H1 (cell line): ENCODE data around the gene SCGB1A1. TPM values are rescaled to one million over a fixed set of nuclear protein-coding genes. Genes with fewer than 3 reads are reported as not detected.
A peak's percentile ranks its signal among the peaks of the same experiment; 100 is the strongest.

Source experiments
- CTCF ChIA-PET: fragments of 300-600 bp; sonication (Branson Sonifier 250); formaldehyde crosslinking; loops from one replicate; lab custom pipeline; 2021; ENCODE audit not compliant: partially characterized antibody; lab: Charles Lee
- POLR2A ChIA-PET: fragments of 300-600 bp; sonication (Branson Sonifier 250); formaldehyde crosslinking; loops from one replicate; lab custom pipeline; 2021; ENCODE audit warnings: inconsistent platforms; ENCODE audit not compliant: partially characterized antibody; lab: Charles Lee
- DNase-seq, 2 experiments: peaks; one replicate each; pipeline versions ENCODE4 v3.0.0 to v3.0.0-alpha.2; 2010 to 2022; ENCODE audit warnings: low spot score in 2 of 2, low read depth in 1 of 2, mixed read lengths in 1 of 2
- FAIRE-seq: peaks from 2 replicates; lab custom pipeline; 2011; peaks lifted over from hg19 to GRCh38; lab: Jason Lieb, UNC
- H2AFZ ChIP-seq: 2 replicates; pipeline ENCODE4 v1.8.1; 2012; ENCODE audit warnings: low read length, inconsistent platforms
- H2AK5ac ChIP-seq: 2 replicates; pipeline ENCODE4 v1.6.1; 2013; ENCODE audit warnings: low read depth, low read length
- H2BK120ac ChIP-seq: replicated peaks from 2 replicates; pipeline ENCODE3; 2013; ENCODE audit warnings: low read depth, low read length, inconsistent platforms
- H2BK12ac ChIP-seq: 2 replicates; pipeline ENCODE4 v1.6.1; 2013; ENCODE audit warnings: low read depth, low read length
- H2BK15ac ChIP-seq: 2 replicates; pipeline ENCODE4 v1.6.1; 2013; ENCODE audit warnings: low read length
- H2BK20ac ChIP-seq: 2 replicates; pipeline ENCODE4 v1.6.1; 2013; ENCODE audit warnings: low read length
- H2BK5ac ChIP-seq: 2 replicates; pipeline ENCODE4 v1.6.1; 2013; ENCODE audit warnings: low read depth, low read length
- H3K14ac ChIP-seq: 2 replicates; pipeline ENCODE4 v1.6.1; 2013; ENCODE audit warnings: inconsistent platforms; ENCODE audit not compliant: insufficient read length
- H3K18ac ChIP-seq: 2 replicates; pipeline ENCODE4 v1.6.1; 2013; ENCODE audit warnings: low read length; ENCODE audit errors: extremely low read depth
- H3K23ac ChIP-seq: 2 replicates; pipeline ENCODE4 v1.6.1; 2013; ENCODE audit warnings: inconsistent platforms; ENCODE audit not compliant: insufficient read length
- H3K23me2 ChIP-seq: 2 replicates; pipeline ENCODE4 v1.6.1; 2013; ENCODE audit warnings: low read depth, low read length
- H3K27ac ChIP-seq: 2 replicates; pipeline ENCODE4 v1.6.1; 2011; ENCODE audit warnings: low read depth, low read length, inconsistent platforms
- H3K27me3 ChIP-seq, 4 experiments: replicated peaks in 1 of 4; 1 replicate in 1 of 4; 2 replicates in 3 of 4; pipeline versions ENCODE4 v1.6.1 to v1.8.1; 2011 to 2013; ENCODE audit warnings: low read length in 3 of 4, mild to moderate bottlenecking in 3 of 4, inconsistent platforms in 2 of 4, mixed read lengths in 2 of 4, moderate library complexity in 1 of 4; ENCODE audit not compliant: control insufficient read depth in 3 of 4, insufficient read depth in 3 of 4; ENCODE audit errors: extremely low read depth in 1 of 4
- H3K36me3 ChIP-seq, 4 experiments: 2 replicates each; pipeline versions ENCODE4 v1.6.1 to v1.8.1; 2011 to 2013; ENCODE audit warnings: mild to moderate bottlenecking in 4 of 4, low read length in 3 of 4, moderate library complexity in 2 of 4, control low read depth in 1 of 4, inconsistent platforms in 1 of 4; ENCODE audit not compliant: insufficient read depth in 4 of 4, control insufficient read depth in 2 of 4
- H3K4ac ChIP-seq: replicated peaks from 2 replicates; pipeline ENCODE3; 2013; ENCODE audit warnings: low read length, low read depth, mixed read lengths, inconsistent platforms; ENCODE audit not compliant: insufficient read length
- H3K4me1 ChIP-seq, 4 experiments: replicated peaks in 1 of 4; 1 replicate in 1 of 4; 2 replicates in 3 of 4; pipeline versions ENCODE4 v1.6.1 to v1.8.1; 2011 to 2013; ENCODE audit warnings: low read length in 3 of 4, inconsistent platforms in 2 of 4, mixed read lengths in 1 of 4; ENCODE audit not compliant: insufficient read depth in 4 of 4, control insufficient read depth in 3 of 4
- H3K4me2 ChIP-seq, 2 experiments: 2 replicates each; pipeline versions ENCODE4 v1.6.1 to v1.8.1; 2011 to 2013; ENCODE audit warnings: low read depth in 2 of 2, low read length in 2 of 2, control low read depth in 1 of 2, inconsistent platforms in 1 of 2, mild to moderate bottlenecking in 1 of 2; ENCODE audit not compliant: insufficient read depth in 1 of 2
- H3K4me3 ChIP-seq, 4 experiments: fragments of 200-600, 300-600 bp in 1 of 4; sonication (generic), shearing (Covaris generic), sonication (Bioruptor Twin) in 1 of 4; 2 replicates each; pipeline versions ENCODE4 v1.5.1 to v1.8.1; 2011 to 2016; ENCODE audit warnings: low read length in 4 of 4, low read depth in 3 of 4, control low read depth in 2 of 4, inconsistent platforms in 2 of 4, mild to moderate bottlenecking in 2 of 4, mixed read lengths in 1 of 4, moderate library complexity in 1 of 4; ENCODE audit not compliant: insufficient read depth in 2 of 4; ENCODE audit errors: extremely low read depth in 1 of 4
- H3K56ac ChIP-seq: replicated peaks from 2 replicates; pipeline ENCODE3; 2013; ENCODE audit warnings: low read depth, mild to moderate bottlenecking, mixed read lengths, low read length, inconsistent platforms; ENCODE audit not compliant: insufficient read length
- H3K79me1 ChIP-seq: 2 replicates; pipeline ENCODE4 v1.6.1; 2013; ENCODE audit warnings: low read depth, low read length, control low read depth
- H3K79me2 ChIP-seq, 2 experiments: 2 replicates each; pipeline versions ENCODE4 v1.6.1 to v1.8.1; 2012 to 2013; ENCODE audit warnings: low read length in 2 of 2, mild to moderate bottlenecking in 2 of 2, inconsistent platforms in 1 of 2; ENCODE audit not compliant: insufficient read depth in 2 of 2, control insufficient read depth in 1 of 2
- H3K9ac ChIP-seq, 4 experiments: replicated peaks in 1 of 4; 1 replicate in 1 of 4; 2 replicates in 3 of 4; pipeline versions ENCODE4 v1.6.1 to v1.8.1; 2011 to 2013; ENCODE audit warnings: low read depth in 3 of 4, low read length in 3 of 4, control low read depth in 2 of 4, mild to moderate bottlenecking in 2 of 4, moderate library complexity in 2 of 4, inconsistent platforms in 1 of 4; ENCODE audit errors: extremely low read depth in 1 of 4
- H3K9me3 ChIP-seq, 2 experiments: 2 replicates each; pipeline versions ENCODE4 v1.6.1 to v1.8.1; 2012 to 2013; ENCODE audit warnings: mild to moderate bottlenecking in 2 of 2, moderate library complexity in 2 of 2, control low read depth in 1 of 2, inconsistent platforms in 1 of 2, low read depth in 1 of 2, low read length in 1 of 2, mixed read lengths in 1 of 2; ENCODE audit not compliant: insufficient read depth in 2 of 2
- H4K20me1 ChIP-seq, 2 experiments: replicated peaks in 1 of 2; 2 replicates each; pipeline versions ENCODE3 to v1.8.1; 2011 to 2013; ENCODE audit warnings: inconsistent platforms in 2 of 2, low read length in 2 of 2, mild to moderate bottlenecking in 1 of 2; ENCODE audit not compliant: insufficient read depth in 2 of 2, control insufficient read depth in 1 of 2
- H4K5ac ChIP-seq: 2 replicates; pipeline ENCODE4 v1.6.1; 2013; ENCODE audit warnings: low read length, low read depth, mixed read lengths, inconsistent platforms; ENCODE audit not compliant: insufficient read length
- H4K8ac ChIP-seq: 2 replicates; pipeline ENCODE4 v1.8.0; 2013; ENCODE audit warnings: mild to moderate bottlenecking, moderate library complexity, low read length, inconsistent platforms; ENCODE audit not compliant: insufficient read depth; ENCODE audit errors: extremely low read depth
- H4K91ac ChIP-seq: replicated peaks from 2 replicates; pipeline ENCODE3; 2013; ENCODE audit warnings: low read length, mixed read lengths, inconsistent platforms; ENCODE audit not compliant: insufficient read length
- ASH2L ChIP-seq: fragments of 200-600, 300-600 bp; sonication (generic); IDR thresholded peaks from one replicate; pipeline ENCODE4 v1.7.1; 2017; ENCODE audit warnings: low read length
- BACH1 ChIP-seq: IDR thresholded peaks from 2 replicates; pipeline ENCODE4 v1.6.1; 2012; ENCODE audit warnings: low read length, improper control_type of control experiment
- CBX8 ChIP-seq: fragments of 300-800, 300-1000 bp; sonication (generic); IDR thresholded peaks from 2 replicates; pipeline ENCODE4 v1.7.1; 2016; ENCODE audit warnings: low read depth, low read length, borderline replicate concordance
- GTF2F1 ChIP-seq: IDR thresholded peaks from 2 replicates; pipeline ENCODE4 v1.6.1; 2012; ENCODE audit warnings: low read depth, low read length, improper control_type of control experiment, borderline replicate concordance
- KDM1A ChIP-seq: fragments of 200-600, 300-600 bp; sonication (generic); IDR thresholded peaks from 2 replicates; pipeline ENCODE4 v1.7.1; 2016; ENCODE audit warnings: mild to moderate bottlenecking, low read length, borderline replicate concordance
- KDM5A ChIP-seq: fragments of 200-600 bp; IDR thresholded peaks from 2 replicates; pipeline ENCODE4 v1.7.1; 2012; ENCODE audit warnings: mild to moderate bottlenecking, low read length, inconsistent platforms, mixed read lengths
- POLR2A ChIP-seq, 2 experiments: IDR thresholded peaks; 1 replicate in 1 of 2; 2 replicates in 1 of 2; pipeline ENCODE4 v1.6.1; 2011; ENCODE audit warnings: low read depth in 2 of 2, low read length in 2 of 2, mild to moderate bottlenecking in 2 of 2; ENCODE audit errors: control extremely low read depth in 1 of 2
- POLR2AphosphoS5 ChIP-seq: IDR thresholded peaks from 2 replicates; pipeline ENCODE4 v1.6.1; 2011; ENCODE audit warnings: low read depth, low read length
- SIN3A ChIP-seq, 2 experiments: IDR thresholded peaks in 1 of 2; conservative IDR thresholded peaks in 1 of 2; 2 replicates each; pipeline ENCODE4 v1.6.1; 2011 to 2012; ENCODE audit warnings: low read length in 2 of 2, improper control_type of control experiment in 1 of 2, low read depth in 1 of 2, mild to moderate bottlenecking in 1 of 2
- SIRT6 ChIP-seq: IDR thresholded peaks from one replicate; pipeline ENCODE4 v1.7.1; 2012; ENCODE audit warnings: low read length, inconsistent platforms
- SP2 ChIP-seq: IDR thresholded peaks from 2 replicates; pipeline ENCODE4 v1.6.1; 2012; ENCODE audit warnings: mild to moderate bottlenecking, low read length, inconsistent platforms
- SUZ12 ChIP-seq: fragments of 200-600 bp; sonication (generic); IDR thresholded peaks from 2 replicates; pipeline ENCODE4 v1.6.1; 2012; ENCODE audit warnings: mild to moderate bottlenecking, inconsistent platforms, low read length, moderate library complexity, mixed read lengths
- WGBS, 2 experiments: shearing (Covaris generic) in 1 of 2; methylation state at CpG; one replicate each; pipeline versions ENCODE4 v1.1.6 to v1.1.7; 2013 to 2015; ENCODE audit warnings: low lambda C conversion rate in 2 of 2, mixed read lengths in 2 of 2, inconsistent platforms in 1 of 2, low coverage in 1 of 2, missing lambda C conversion rate in 1 of 2; ENCODE audit not compliant: insufficient replicate concordance in 2 of 2, insufficient coverage in 1 of 2, insufficient read length in 1 of 2; ENCODE audit errors: extremely low coverage in 1 of 2, missing lambda C conversion rate in 1 of 2; 5-methylcytosine and 5-hydroxymethylcytosine counted together
- polyA plus RNA-seq, 7 experiments: library from polyadenylated mRNA; depleted of rRNA in 3 of 7; stranded (reverse) in 5 of 7; unstranded in 2 of 7; fragments of >200 nt in 5 of 7; fragments of 200-250 nt in 2 of 7; gene quantifications; 1 replicate in 5 of 7; 2 replicates in 1 of 7; 4 replicates in 1 of 7; pipeline versions ENCODE4 v1.2.1 to v1.2.3, GENCODE V29; 2011 to 2013; ENCODE audit warnings: missing spikeins in 2 of 7, mixed read lengths in 2 of 7
- total RNA-seq: library from RNA; stranded (reverse); fragmentation: NEBNext Ultra II Directional; extraction: Animal tissue kit (Norgen Biotek cat#: 25700); gene quantifications from 2 replicates; pipeline ENCODE4 v1.2.1, GENCODE V29; 2021

SCGB1A1 gene
- total and polyA plus RNA-seq, 2 of the 8 experiments (the other 6 are each of a cell fraction or from before 2014, with no cell fraction given) = not detected

- 81% methylated on average over 22 of the region's 22 CpGs; no CpG with 5 or more reads in 1 of the 2 experiments for WGBS, 2 experiments
- Histone ChIP-seq H3K27ac (no peak overlapping the region), H4K91ac (no peak overlapping the region), H3K79me2 (no peaks in the 10 kb centered on the region), H2BK120ac (no peak overlapping the region), H3K14ac (no peak overlapping the region), H3K79me1 (no peaks in the 10 kb centered on the region), H3K4me2 (no peak overlapping the region), H3K23ac (no peak overlapping the region), H3K4me1 (peaks cover 3 to 26% (median 5%) of the 10 kb centered on the region in 4 experiments; a peak in 6 of 7 replicates), H2AK5ac (no peak overlapping the region), H2BK12ac (peak overlapping the region; percentile 60; the same call in 1 of the 2 replicates), H2BK15ac (0 out of 2 replicates have a peak overlapping the region, but pooled peaks have one; percentile 46), H3K23me2 (no peaks in the 10 kb centered on the region; the same call in 1 of the 2 replicates), H3K9me3 (no peaks in the 10 kb centered on the region), H3K9ac (no peak overlapping the region), H3K56ac (no peak overlapping the region), H3K27me3 (0 out of 7 replicates have a peak, but pooled peaks cover 0 to 2% (median 0%) of the 10 kb centered on the region in 4 experiments), H3K18ac (no peak overlapping the region), H3K4me3 (no peak overlapping the region), H4K20me1 (no peaks in the 10 kb centered on the region), H2BK20ac (no peak overlapping the region), H2AFZ (no peak overlapping the region), H4K8ac (no peak overlapping the region; the same call in none of the 2 replicates), H2BK5ac (no peak overlapping the region), H3K36me3 (no peaks in the 10 kb centered on the region), H3K4ac (no peak overlapping the region), H4K5ac (no peak overlapping the region)
- DNase-seq = no peak
- no peak for FAIRE-seq
- ChIA-PET POLR2A (no interaction called here), CTCF (interaction anchor here (0.6 to 1.3 kb wide), 5 partner anchors 9 to 193 kb away, joined by 3 read pairs; partner anchors contain the start of gene TUT1)
- TF ChIP-seq SIN3A (conservative IDR thresholded peaks at IDR 0.05 in 1 of 2, IDR thresholded peaks at IDR 0.05 in 1 of 2; ENCODE audit: low read depth in 1 of 2, low read length in 2 of 2) = no peak
- no peak for TF ChIP-seq GTF2F1
- no peak for TF ChIP-seq SP2
- no peak for TF ChIP-seq POLR2AphosphoS5
- TF ChIP-seq SIRT6 = no peak
- no peak for TF ChIP-seq SUZ12
- no peak for TF ChIP-seq KDM5A
- no peak for TF ChIP-seq POLR2A (IDR thresholded peaks at IDR 0.05; ENCODE audit: control extremely low read depth in 1 of 2, low read depth in 2 of 2, low read length in 2 of 2)
- TF ChIP-seq BACH1 = no peak
- no peak for TF ChIP-seq ASH2L
- TF ChIP-seq CBX8 = no peak
- TF ChIP-seq KDM1A = no peak
Observed at GRCh38 chr11:62398011-62398994, 20.5 kb upstream of the SCGB1A1 start.
